ENCODE data around the gene C1orf105.

The C1orf105 gene

DNA sequence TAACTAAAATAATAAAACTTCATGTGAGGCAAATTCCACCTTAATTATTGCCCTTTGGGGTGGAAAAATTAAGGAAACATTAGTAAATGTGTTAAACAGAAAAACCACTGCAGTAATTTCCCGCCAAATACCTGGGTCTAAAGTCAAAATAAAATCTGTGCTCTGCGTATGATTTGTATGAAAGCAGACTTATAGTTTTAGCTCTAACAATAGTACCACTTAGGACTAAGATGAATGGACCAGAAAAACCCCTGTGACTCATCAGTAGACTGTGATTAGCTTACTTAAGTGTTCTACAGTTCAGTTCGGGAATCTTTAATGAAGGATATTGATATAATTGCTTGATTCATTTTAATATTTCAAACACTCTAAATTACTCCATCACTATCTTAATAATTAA lies 23.3 kb upstream of the C1orf105 start:
- DNase-seq (ENCODE audit: low read depth), result no peak

DNA sequence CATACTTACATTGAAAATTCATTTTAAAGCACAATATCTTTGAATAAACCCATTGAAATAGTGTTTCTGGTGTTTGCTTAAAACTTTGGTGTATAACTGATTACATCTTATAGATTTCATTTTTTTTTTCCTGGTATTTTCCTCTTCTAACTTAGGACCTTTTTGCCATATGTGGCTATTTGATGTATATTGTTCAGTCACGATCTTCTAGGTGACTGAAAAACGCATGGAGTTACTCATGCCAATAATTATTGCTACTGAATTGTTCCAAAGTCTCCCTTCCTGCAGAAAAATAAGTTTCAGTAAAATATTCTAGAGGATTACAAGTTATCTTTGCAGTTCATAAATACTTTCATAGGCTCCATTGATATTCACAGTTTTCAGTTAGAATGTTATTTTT lies 22.9 kb upstream of the C1orf105 start:
- DNase-seq (ENCODE audit: low read depth), result no peak

DNA sequence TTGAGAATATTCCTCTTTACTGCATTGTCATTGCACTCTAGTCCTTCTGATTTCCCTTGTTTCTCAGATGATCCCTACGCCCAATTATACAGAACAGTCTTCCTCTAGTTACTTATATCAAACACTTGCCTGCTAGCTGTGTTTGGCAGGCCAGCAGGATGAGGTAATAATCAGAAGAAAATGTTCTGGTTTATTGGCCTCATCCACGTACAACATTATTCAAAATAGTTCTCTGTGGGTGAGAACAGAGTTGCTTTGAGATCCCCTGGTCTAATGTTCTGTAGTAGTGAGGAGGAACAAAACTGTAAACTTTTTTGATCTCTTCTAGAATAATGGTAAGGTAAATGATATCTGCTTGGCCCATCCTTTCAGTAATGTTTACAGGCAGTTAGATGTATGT lies 22.3 kb upstream of the C1orf105 start:
- no peak for DNase-seq (ENCODE audit: low read depth)

DNA sequence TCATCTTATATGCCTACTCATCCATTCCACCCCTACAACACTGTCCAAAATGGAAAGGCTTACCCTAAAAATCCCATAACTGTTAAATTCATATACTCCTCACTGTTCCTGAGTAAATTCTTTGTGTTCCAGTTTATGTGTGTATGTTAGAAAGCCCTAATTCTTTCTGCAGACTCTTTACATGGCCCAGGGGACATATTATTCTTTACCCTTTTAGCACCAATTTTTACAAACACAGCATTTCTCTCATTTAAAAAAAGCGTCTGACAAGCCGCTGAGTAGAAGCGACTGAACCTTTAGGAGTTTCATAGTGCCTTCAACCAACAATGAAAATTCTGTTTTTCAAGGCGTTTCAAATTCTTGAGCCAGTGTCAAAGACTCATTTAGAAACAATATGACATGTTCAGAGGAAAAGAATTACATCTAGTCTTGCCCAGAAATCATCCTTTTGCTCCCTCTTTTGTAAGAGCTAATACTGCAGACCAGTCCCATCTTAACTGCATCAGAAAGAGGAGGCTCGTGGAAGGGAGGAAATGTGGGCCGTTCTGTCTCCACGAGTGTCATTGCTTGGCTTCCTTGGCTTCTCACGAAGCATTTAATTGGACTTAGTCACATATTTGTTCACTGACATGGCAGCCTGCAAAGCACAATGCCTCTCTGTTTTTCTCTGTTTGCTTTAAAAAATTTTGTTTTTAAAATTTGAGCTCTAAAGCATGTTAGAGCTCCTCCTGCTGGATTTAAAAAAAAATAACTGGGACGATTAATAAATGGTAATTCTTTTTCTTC lies 21.3 kb upstream of the C1orf105 start:
- no peak for DNase-seq (ENCODE audit: low read depth)

DNA sequence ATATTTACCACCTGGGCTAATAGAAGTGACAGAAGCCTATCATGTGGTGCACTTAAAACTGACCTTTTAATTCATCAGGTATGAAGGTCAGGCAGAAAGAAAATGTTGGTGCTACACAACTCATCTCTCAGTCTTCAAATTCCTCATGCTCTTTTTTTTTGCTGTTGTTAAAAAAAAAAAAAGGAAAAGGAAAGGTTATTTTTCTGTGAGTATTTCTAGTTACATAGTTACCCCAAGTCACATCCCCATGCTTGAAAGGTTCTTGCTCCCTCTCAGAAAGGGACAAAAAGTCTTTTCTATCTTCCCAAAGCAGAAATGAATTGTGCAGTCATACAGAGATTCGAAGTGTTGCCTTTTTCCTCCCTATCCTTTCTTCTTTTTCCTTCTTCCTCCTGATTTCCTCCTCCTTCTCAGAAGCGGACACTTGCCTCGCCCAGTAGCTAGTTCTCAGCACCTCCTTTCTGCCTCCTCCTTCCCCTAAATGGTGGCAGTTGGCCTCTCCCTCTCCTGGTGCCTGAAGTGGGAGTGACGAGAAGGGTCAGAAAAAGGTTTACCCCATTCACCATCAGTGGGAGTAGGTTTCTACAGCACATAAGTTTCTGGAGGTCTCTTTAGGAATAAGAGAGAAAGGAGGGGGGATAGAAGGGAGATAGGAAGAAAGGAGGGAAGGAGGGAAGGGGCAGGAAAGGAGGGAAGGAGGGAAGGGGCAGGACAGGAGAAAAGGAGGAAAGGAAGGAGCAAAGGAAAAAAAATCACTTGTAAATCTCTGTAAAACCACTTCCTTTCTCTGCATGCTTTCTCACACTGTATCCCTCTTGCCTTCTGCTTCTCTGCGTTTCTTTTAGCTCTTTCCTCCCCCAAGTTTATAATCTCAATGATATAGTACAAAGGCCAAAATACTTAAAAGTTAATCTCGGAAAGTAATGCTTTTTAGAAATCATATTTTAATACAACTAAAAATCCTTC lies 20.4 kb upstream of the C1orf105 start:
- DNase-seq (ENCODE audit: low read depth), result no peak

DNA sequence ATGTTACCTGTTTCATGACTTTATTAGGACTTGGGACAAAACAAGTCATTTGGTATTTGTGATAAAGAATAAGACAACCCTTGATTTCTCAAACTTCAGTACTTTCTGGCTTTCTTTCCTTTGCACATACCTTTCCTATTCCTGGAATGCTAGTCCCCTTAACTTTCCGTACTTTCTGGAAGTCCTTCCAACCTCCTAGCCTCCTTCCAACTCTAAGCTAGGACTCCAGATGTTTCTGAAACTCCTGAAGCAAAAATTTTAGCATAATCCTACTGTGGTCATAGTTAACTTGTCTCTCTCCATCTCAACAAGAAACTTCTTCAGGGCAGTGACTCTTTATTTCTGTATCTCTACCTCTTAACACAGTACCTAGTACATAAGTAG lies 19.8 kb upstream of the C1orf105 start:
- DNase-seq (ENCODE audit: low read depth), result no peak

DNA sequence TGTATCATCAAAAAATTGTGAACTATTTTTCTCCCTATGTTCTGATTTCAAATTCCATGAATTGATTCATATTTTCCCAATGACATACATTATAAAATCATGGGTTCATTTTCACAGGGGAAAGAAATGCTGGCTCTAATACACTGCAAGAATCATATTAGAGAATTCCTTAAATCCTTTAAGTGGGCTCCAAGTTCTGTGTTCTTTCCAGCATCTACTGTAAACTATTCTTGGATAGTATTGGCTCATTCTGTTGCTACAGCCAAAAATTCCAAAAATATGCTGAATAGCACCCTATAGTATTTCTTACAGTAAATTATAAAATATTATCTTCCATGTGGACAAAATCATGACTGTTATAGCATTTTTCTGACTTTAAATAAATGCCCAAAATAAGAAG lies 19.0 kb upstream of the C1orf105 start:
- DNase-seq (ENCODE audit: low read depth), result no peak

DNA sequence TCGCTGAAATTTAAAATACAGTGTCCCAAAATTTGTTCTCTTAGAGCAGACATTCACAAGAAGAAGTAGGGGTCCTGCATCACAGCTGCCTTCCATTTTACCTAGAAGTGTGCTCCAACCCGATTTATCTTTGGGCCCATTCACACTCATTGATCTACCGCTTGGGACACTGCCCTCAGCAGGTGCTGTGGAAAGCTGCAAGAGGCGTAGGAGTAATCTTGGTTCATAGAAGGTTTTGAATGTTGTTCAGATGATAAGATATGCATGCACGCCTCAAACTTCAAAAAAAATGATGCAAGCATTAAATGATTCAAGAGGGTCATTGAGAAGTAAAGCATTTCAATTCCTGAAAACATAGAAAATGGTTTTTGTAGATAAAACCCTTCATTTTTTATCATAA lies 18.6 kb upstream of the C1orf105 start:
- no peak for DNase-seq (ENCODE audit: low read depth)

DNA sequence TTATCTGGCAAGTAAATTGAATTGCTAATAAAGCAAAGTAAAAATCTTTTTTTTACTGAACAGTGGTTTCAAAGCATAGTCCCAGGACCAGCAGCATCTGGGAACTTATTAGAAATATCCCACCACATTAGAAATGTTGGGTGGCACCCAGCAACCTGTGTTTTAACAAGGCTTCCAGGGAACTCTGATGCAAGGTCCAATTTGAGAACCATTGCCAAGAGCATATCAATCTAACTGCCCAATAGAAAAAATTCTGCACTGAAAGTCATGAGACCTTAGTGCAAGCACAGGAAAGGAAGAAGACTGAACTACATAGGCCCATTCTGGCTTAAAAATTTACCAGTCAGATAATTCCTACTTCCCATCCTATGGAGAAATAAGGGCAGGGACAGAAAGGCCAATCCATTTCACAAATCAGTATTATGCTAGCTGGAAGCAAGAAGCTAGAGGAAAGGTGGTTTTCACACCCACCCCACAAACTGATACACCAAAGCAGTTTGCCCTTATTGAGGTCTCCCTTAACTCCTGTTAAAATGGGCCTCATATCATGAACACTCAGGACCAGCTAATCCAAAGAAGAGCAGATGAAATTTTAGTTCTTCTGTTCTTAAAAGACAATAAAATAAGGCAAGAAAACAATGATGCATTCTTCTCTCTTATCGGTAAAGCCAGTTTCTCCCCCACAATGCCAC lies 17.5 kb upstream of the C1orf105 start:
- DNase-seq (ENCODE audit: low read depth), result no peak

DNA sequence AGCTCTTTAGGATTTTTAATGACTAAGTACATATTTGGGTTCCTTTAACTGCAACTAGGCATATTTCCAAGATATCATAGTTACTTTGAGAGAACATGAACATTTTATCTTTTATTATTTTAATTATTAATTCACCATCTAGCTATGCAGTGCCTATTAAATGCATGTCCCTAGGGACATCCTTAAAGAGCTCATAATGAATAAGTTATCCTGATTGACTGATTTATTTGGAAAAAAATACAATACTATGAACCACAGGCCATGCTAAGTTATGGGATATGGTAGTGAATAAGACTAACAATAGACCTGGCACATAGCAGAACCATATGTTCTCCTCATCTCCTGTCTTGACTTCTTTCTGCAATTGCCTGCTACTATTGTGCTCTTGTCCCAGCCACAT lies 16.4 kb upstream of the C1orf105 start:
- no peak for DNase-seq (ENCODE audit: low read depth)

DNA sequence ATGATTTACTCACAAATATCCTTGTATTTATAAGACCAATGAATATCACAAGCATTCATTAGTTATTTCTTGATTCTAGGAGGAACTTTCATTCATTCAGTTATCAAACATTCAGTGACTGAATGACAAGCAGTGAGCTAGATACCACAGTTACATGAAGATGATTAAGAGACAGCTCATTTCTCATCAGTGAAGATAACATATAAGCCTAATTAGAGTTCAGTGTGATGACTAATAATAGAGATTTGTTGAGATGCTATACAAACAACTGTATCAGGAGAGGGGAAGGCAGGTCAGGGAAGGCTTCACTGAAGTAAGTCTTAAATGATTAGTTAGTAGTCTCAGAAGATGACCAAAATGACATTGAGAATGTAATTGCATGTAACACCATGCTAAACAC lies 14.6 kb upstream of the C1orf105 start:
- no peak for DNase-seq (ENCODE audit: low read depth)

DNA sequence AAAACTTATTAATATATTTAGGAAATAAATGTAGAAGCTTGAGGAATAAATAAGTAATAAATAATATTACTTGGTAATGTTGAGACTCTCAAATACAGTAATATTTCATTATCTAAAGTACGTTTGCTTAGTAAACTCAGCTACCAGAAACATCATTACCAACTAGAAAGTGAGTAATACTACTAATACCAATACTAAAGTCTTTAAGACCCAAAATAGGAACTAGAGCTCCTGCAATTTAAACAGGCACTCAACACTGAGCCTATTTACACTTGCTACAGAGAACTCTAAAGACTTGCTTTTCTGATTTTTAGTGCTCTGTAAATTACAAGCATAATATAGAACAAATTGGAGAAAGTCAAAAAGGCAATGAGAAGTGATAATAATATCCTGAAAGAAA lies 13.5 kb upstream of the C1orf105 start:
- DNase-seq (ENCODE audit: low read depth), result no peak

DNA sequence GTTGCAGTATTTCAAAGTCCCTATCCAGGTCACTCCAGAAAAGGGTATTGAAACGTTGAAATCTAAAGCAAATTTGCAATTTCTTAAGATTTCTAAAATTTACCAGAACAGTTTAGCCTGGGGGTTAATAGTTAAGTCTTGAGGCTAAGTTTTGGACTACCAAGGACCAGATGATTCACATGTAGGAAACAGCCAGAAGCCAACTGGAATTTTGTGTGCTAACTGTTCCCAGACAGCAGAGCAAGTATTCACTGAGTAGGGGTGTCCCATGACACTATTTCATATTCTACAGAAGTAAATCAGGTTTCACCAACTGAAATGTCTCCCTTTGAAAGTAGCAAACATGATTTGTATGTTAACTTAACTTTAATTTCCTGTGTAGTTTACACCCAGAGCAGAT lies 11.5 kb upstream of the C1orf105 start:
- DNase-seq (ENCODE audit: low read depth), result no peak

DNA sequence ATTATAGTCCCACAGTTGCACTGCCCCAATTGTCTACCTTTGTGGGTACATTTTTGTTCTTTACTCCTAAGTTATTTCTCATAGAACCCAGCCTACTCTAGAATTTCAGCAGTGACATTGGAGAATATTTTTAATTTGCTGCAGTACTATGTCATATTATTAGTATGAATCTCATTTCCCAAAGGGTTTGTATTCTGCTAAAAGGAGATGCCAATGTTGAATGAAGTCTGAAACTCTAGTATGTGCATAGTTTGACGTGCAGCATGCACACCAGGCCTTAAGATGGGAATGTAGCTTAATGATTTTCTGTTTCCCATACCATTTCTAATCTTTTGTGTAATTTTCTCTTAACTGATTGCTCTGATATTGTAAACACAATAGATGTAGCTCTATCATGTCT lies 10.5 kb upstream of the C1orf105 start:
- DNase-seq (ENCODE audit: low read depth), result no peak

DNA sequence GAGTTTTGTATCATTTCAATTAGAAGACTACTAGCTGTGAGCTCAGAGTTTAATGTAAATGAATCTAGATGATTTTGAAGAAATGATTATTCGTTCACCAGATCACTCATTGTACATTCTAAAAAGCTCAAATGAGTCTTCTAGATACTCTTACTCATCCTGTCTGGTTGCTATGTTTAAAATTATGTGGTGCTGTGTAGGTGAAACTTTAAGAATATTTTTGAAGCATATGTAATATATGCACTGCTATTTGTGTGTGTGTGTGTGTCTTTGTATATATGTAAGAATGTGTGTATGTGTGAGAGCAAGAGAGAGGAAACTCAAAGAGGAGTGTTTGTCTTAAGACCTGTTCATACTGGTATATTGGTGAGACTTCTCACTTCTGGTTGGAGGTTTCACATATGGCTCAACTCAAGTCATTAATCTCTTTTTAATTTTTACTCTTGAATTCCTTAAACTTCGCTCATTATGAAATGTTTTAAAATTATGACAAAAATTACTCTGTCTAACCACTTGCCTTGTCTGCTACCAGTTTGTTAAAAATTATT lies 8.6 kb upstream of the C1orf105 start:
- DNase-seq (ENCODE audit: low read depth), result no peak

DNA sequence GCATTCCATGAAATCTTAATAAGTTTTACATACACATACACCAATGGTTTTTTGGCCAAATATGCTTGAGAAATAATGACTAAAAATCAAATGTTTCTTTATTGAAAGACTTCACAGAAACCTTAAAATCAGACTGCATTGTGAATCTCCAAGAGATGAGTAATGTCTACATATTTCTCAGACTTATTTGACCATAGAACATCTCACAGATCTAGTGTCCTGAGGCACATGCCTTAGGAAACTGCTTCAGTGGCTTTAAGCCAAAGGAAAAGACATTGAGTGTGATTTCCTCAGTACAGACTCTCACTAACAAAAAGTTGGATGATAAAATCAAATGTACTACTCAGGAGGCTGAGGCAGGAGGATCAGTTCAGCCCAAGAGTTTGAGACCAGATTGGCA lies 6.2 kb upstream of the C1orf105 start:
- no peak for DNase-seq (ENCODE audit: low read depth)

DNA sequence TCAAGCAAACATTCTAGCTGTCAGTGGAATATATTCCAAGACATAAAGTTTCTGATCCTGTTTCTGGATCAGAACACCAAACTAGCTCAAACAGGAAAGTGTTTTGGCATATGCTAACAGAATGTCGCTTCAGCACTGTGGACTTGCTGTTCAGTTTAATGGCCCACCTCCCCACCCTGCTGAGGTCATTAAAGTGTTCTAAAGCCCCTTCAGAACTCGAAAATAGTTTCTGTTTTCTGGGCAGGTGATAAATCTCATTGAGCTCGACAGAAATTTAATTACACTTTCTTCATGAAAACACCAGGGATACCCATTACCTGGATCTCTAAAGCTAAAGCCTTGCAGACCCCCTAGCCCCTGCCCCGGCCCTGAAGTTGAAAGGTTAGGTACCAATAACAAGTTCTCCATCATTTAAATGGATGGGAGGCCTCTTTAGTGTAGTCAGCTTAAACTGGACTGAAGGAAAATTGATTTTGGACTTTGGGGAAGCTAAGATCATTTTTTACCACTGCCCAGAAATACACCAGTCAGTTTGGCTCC lies 3.9 kb upstream of the C1orf105 start:
- DNase-seq (ENCODE audit: low read depth), result no peak

DNA sequence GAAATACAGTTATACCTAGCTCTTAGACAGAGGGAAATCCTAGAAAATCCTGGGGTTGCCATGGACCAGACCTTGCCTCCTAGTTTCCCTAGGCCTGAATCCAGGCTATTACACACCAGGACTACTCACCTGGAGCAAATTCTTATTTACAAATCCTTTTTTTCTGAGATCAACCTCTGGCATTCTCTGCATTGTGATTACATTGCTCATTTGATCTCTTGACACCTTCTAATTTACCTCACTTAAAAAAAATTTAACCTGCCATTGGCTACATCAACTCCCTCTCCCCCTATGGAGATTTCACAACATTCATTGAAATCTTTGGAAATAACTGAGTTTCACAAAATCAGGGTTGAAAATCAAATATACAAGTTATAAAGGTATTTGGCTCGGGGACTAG lies 2.9 kb upstream of the C1orf105 start:
- DNase-seq (ENCODE audit: low read depth), result no peak

DNA sequence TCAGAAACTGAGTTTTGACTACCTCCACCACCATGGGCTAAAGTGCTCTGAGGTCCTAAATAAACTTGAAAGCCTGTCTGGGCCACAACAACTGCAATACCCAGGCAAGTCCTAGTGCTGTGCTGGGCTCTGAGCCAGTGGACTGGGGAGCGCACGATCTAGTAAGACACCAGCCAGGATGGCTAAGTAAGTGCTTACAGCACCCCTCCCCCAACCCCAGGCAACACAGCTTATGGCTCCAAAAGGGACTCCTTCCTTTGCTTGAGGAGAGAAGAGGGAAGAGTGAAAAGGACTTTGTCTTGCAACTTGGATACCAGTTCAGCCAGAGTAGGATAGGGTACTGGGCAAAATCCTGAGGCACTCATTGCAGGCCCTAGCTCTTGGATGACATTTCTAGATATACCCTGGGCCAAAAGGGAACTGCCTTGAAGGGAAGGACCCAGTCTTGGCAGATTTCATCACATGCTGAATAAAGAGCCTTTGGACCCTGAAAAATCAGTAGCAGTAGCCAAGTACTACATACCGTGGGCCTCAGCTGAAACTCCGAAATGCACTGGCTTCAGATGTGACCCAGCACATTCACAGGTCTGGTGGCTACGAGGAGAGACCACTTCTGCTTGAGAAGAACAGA lies 1.6 kb downstream of the C1orf105 start:
- DNase-seq (ENCODE audit: low read depth), result no peak

DNA sequence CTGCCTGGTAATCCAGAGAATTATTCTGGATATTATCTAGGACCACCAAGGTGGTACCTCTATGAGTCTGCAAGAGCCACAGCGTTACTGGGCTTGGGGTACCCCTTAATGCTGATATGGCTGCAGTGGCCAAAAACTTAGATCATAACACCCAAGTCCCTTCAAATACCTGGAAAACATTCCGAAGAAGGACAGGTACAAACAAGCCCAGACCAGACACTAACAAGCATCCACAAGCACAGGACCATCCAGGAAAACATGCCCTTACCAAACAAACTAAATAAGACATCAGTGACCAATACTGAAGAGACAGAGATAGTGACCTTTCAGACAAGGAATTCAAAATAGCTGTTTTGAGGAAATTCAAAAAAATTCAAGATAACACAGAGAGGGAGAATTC lies 2.9 kb downstream of the C1orf105 start:
- DNase-seq (ENCODE audit: low read depth), result no peak

DNA sequence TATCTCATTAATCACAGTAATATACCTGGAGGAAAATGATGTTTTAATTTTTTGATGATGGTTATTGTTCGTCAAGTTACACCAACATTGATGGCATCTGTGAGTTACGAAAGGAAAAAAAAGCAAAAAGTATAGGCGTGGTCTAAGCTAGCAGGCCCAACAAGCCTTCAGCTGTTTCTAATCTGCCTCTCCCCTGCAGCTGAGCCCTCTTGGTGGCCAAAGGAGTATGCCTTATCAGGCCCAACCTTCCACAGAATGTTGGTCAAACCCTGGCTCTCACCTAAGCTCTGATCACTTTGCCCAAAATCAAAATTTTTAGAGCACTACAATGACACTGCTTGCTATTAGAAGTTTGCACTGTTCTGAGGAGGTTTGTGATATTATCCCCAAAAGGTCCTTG lies 4.9 kb downstream of the C1orf105 start:
- DNase-seq (ENCODE audit: low read depth), result no peak

DNA sequence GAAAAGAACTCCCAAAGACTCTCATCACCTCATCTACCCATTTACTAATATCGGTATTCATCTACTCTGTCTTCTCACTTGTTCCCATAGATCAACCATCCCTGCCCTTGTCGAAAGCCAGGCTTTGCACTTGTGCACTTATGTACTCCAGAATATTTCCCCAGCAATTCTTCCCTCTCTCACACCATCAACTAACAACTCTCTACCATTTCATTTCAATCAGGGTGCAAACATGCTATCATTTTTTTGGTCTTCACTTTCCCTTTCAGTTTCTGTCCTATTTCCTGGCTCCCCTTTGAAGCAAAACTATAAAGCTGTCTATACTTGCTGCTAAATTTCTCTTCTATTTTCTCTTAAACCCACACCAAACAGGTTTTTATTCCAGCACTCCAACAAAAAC lies 6.7 kb downstream of the C1orf105 start:
- DNase-seq (ENCODE audit: low read depth), result no peak

Measured in CMK (cell line).